ENCODE results near the gene ATP10A. TPM values are rescaled to one million over a fixed set of nuclear protein-coding genes. Genes with fewer than 3 reads are reported as not detected.

The ATP10A gene
- not detected in 2 replicates for total RNA-seq

GRCh38 chr15:25863111-25863967 is at the start of gene ATP10A:
ATP10A (minus strand) TSS chr15:25863327; CDS start chr15:25863096, 231 bp downstream.
- intact Hi-C loops (cut with micrococcal nuclease) = no loop called here
- no peak for DNase-seq
- CTCF ChIA-PET = no interaction called here
- no peak within 1 kb of the TSS for H3K27ac Mint-ChIP-seq
- no peak for TF ChIP-seq CTCF (IDR thresholded peaks at IDR 0.05)
- H3K36me3 Mint-ChIP-seq (ENCODE audit: low read depth) = no peaks in the 10 kb centered on the region
- peak within 1 kb of the TSS; percentile 78 for H3K4me3 Mint-ChIP-seq
- H3K4me1 Mint-ChIP-seq = peaks cover 23% of the 10 kb centered on the region
- peaks cover 43% of the 10 kb centered on the region for H3K27me3 Mint-ChIP-seq
- ATAC-seq (ENCODE audit: low read depth) = no peak
- POLR2A ChIA-PET = no interaction called here
- no peaks in the 10 kb centered on the region for H3K9me3 Mint-ChIP-seq

GRCh38 chr15:25912035-25912434 is 48.9 kb upstream of the ATP10A start:
- H3K9me3 Mint-ChIP-seq = peaks cover 12% of the 10 kb centered on the region
- no peak overlapping the region for H3K4me3 Mint-ChIP-seq
- H3K4me1 Mint-ChIP-seq = no peaks in the 10 kb centered on the region
- ATAC-seq (ENCODE audit: low read depth) (no peak), DNase-seq (no peak)
- no peaks in the 10 kb centered on the region for H3K36me3 Mint-ChIP-seq (ENCODE audit: low read depth)
- POLR2A ChIA-PET = no interaction called here
- intact Hi-C loops (cut with micrococcal nuclease) = no loop called here
- no peak for TF ChIP-seq CTCF (IDR thresholded peaks at IDR 0.05)
- no peak overlapping the region for H3K27ac Mint-ChIP-seq
- CTCF ChIA-PET = no interaction called here
- peaks cover 3% of the 10 kb centered on the region for H3K27me3 Mint-ChIP-seq

GRCh38 chr15:25910832-25911231 is 47.7 kb upstream of the ATP10A start:
- no peaks in the 10 kb centered on the region for H3K4me1 Mint-ChIP-seq

GRCh38 chr15:25909806-25910205 is 46.7 kb upstream of the ATP10A start:
- CTCF ChIA-PET = no interaction called here

More at GRCh38 chr15:25910832-25911231, 47.7 kb upstream of the ATP10A start:
- H3K4me3 Mint-ChIP-seq = no peak overlapping the region
- ChIA-PET POLR2A (no interaction called here), CTCF (no interaction called here)
- ATAC-seq (ENCODE audit: low read depth) (no peak), DNase-seq (no peak)
- H3K27ac Mint-ChIP-seq = no peak overlapping the region
- peaks cover 12% of the 10 kb centered on the region for H3K9me3 Mint-ChIP-seq
- intact Hi-C loops (cut with micrococcal nuclease) = no loop called here
- no peak for TF ChIP-seq CTCF (IDR thresholded peaks at IDR 0.05)
- no peaks in the 10 kb centered on the region for H3K36me3 Mint-ChIP-seq (ENCODE audit: low read depth)
- peaks cover 3% of the 10 kb centered on the region for H3K27me3 Mint-ChIP-seq

More at GRCh38 chr15:25909806-25910205, 46.7 kb upstream of the ATP10A start:
- POLR2A ChIA-PET = no interaction called here
- Mint-ChIP-seq H3K27me3 (peaks cover 3% of the 10 kb centered on the region), H3K27ac (no peak overlapping the region), H3K4me3 (no peak overlapping the region), H3K4me1 (no peaks in the 10 kb centered on the region), H3K36me3 (ENCODE audit: low read depth) (no peaks in the 10 kb centered on the region), H3K9me3 (peaks cover 12% of the 10 kb centered on the region)
- DNase-seq = no peak
- intact Hi-C loops (cut with micrococcal nuclease) = no loop called here
- no peak for ATAC-seq (ENCODE audit: low read depth)
- TF ChIP-seq CTCF (IDR thresholded peaks at IDR 0.05) = no peak

Data from activated B cell treated with CpG ODN at 0.5 μM for 24 hours (primary cell).